HEK293 (cell line): ENCODE measurements around the gene C1QTNF4.
"Not testable (repeated sequence)": the region's sequence is repeated elsewhere in the genome, so short reads cannot be mapped to it uniquely, and the experiment has no call there.

Source experiments
- CTCF ChIA-PET: fragments of 350-600 bp; formaldehyde crosslinking; extraction: SDS; loops from one replicate; lab custom pipeline; 2021; ENCODE audit warnings: antibody characterized with exemption; lab: Yijun Ruan, JAX
- POLR2A ChIA-PET: fragments of 300-600 bp; formaldehyde crosslinking; extraction: SDS; loops from one replicate; lab custom pipeline; 2020; ENCODE audit warnings: antibody characterized with exemption, inconsistent platforms; lab: Yijun Ruan, JAX
- H3K27ac ChIP-seq: fragments of 200-500 bp; sonication (Bioruptor generic); 2 replicates; pipeline ENCODE4 v1.5.1; 2014; ENCODE audit warnings: low read depth, low read length, control low read depth, inconsistent platforms; ENCODE audit errors: extremely low read depth
- H3K36me3 ChIP-seq, 2 experiments: fragments of 200-500 bp in 1 of 2; sonication (Bioruptor generic) in 1 of 2; 1 replicate in 1 of 2; 2 replicates in 1 of 2; pipeline ENCODE4 v1.5.1; 2014 to 2017; ENCODE audit warnings: inconsistent platforms in 2 of 2, low read length in 2 of 2; ENCODE audit not compliant: control insufficient read depth in 2 of 2, insufficient read depth in 1 of 2
- H3K4me1 ChIP-seq: fragments of 200-500 bp; sonication (Bioruptor generic); 2 replicates; pipeline ENCODE4 v1.5.1; 2014; ENCODE audit warnings: mild to moderate bottlenecking, low read length, inconsistent platforms; ENCODE audit not compliant: control insufficient read depth, insufficient read depth
- H3K4me3 ChIP-seq: 2 replicates; pipeline ENCODE4 v1.5.1; 2011; ENCODE audit warnings: low read depth, mild to moderate bottlenecking, control low read depth, low read length, moderate library complexity
- H3K9me3 ChIP-seq: fragments of 200-500 bp; sonication (Bioruptor generic); 2 replicates; pipeline ENCODE4 v1.5.1; 2014; ENCODE audit warnings: low read depth, low read length, inconsistent platforms; ENCODE audit not compliant: control insufficient read depth, insufficient read depth
- GLI4 ChIP-seq: fragments of 450-650 bp; formaldehyde crosslinking; IDR thresholded peaks from 2 replicates; pipeline ENCODE4 v1.5.1; 2016; ENCODE audit warnings: missing biosample characterization, missing genetic modification characterization
- KLF1 ChIP-seq: fragments of 450-650 bp; formaldehyde crosslinking; IDR thresholded peaks from 2 replicates; pipeline ENCODE4 v1.5.1; 2016; ENCODE audit warnings: missing biosample characterization, missing genetic modification characterization
- KLF9 ChIP-seq: fragments of 450-650 bp; formaldehyde crosslinking; IDR thresholded peaks from 2 replicates; pipeline ENCODE4 v1.5.1; 2016; ENCODE audit warnings: missing biosample characterization, missing genetic modification characterization, low read depth
- MYNN ChIP-seq: fragments of 450-650 bp; formaldehyde crosslinking; IDR thresholded peaks from 2 replicates; pipeline ENCODE4 v1.5.1; 2016; ENCODE audit warnings: missing biosample characterization, missing genetic modification characterization, borderline replicate concordance
- RBAK ChIP-seq: fragments of 450-650 bp; formaldehyde crosslinking; IDR thresholded peaks from 2 replicates; pipeline ENCODE4 v1.5.1; 2016; ENCODE audit warnings: missing biosample characterization, missing genetic modification characterization
- SALL2 ChIP-seq: fragments of 450-650 bp; formaldehyde crosslinking; IDR thresholded peaks from 2 replicates; pipeline ENCODE4 v1.5.0; 2017; ENCODE audit warnings: missing biosample characterization, mild to moderate bottlenecking, missing genetic modification characterization, borderline replicate concordance
- ZBTB8A ChIP-seq: fragments of 450-650 bp; formaldehyde crosslinking; IDR thresholded peaks from 2 replicates; pipeline ENCODE4 v1.5.1; 2016; ENCODE audit warnings: missing biosample characterization, missing genetic modification characterization
- ZNF146 ChIP-seq: fragments of 450-650 bp; formaldehyde crosslinking; IDR thresholded peaks from 2 replicates; pipeline ENCODE4 v1.5.1; 2016; ENCODE audit warnings: missing biosample characterization, missing genetic modification characterization
- ZNF175 ChIP-seq: fragments of 450-650 bp; formaldehyde crosslinking; IDR thresholded peaks from 2 replicates; pipeline ENCODE4 v1.5.1; 2016; ENCODE audit warnings: missing biosample characterization, missing genetic modification characterization
- ZNF221 ChIP-seq: fragments of 450-650 bp; formaldehyde crosslinking; IDR thresholded peaks from 2 replicates; pipeline ENCODE4 v1.5.1; 2017; ENCODE audit warnings: missing biosample characterization, missing genetic modification characterization, borderline replicate concordance
- ZNF239 ChIP-seq: fragments of 450-650 bp; formaldehyde crosslinking; IDR thresholded peaks from 2 replicates; pipeline ENCODE4 v1.5.1; 2016; ENCODE audit warnings: missing biosample characterization, missing genetic modification characterization
- ZNF473 ChIP-seq: fragments of 450-650 bp; formaldehyde crosslinking; IDR thresholded peaks from 2 replicates; pipeline ENCODE4 v1.5.1; 2017; ENCODE audit warnings: missing biosample characterization, missing genetic modification characterization
- ZNF548 ChIP-seq: fragments of 450-650 bp; formaldehyde crosslinking; IDR thresholded peaks from 2 replicates; pipeline ENCODE4 v1.5.1; 2016; ENCODE audit warnings: missing biosample characterization, missing genetic modification characterization
- ZNF785 ChIP-seq: fragments of 450-650 bp; formaldehyde crosslinking; IDR thresholded peaks from 2 replicates; pipeline ENCODE4 v1.5.1; 2016; ENCODE audit warnings: missing biosample characterization, missing genetic modification characterization
- ZNF791 ChIP-seq: fragments of 450-650 bp; formaldehyde crosslinking; IDR thresholded peaks from 2 replicates; pipeline ENCODE4 v1.5.1; 2016; ENCODE audit warnings: missing biosample characterization, missing genetic modification characterization
- ZNF843 ChIP-seq: fragments of 450-650 bp; formaldehyde crosslinking; IDR thresholded peaks from 2 replicates; pipeline ENCODE4 v1.5.1; 2016; ENCODE audit warnings: missing biosample characterization, missing genetic modification characterization
- TF ChIP-seq, protein P1 (sequence below): fragments of 450-650 bp; formaldehyde crosslinking; IDR thresholded peaks from 2 replicates; pipeline ENCODE4 v1.5.1; 2016; ENCODE audit warnings: missing biosample characterization, missing genetic modification characterization
- TF ChIP-seq, protein P2 (sequence below): fragments of 450-650 bp; formaldehyde crosslinking; IDR thresholded peaks from 2 replicates; pipeline ENCODE4 v1.5.1; 2016; ENCODE audit warnings: missing biosample characterization, missing genetic modification characterization
- TF ChIP-seq, protein P3 (sequence below): fragments of 450-650 bp; formaldehyde crosslinking; IDR thresholded peaks from 2 replicates; pipeline ENCODE4 v1.5.1; 2016; ENCODE audit warnings: missing biosample characterization, missing genetic modification characterization
- TF ChIP-seq, protein P4 (sequence below): fragments of 450-650 bp; formaldehyde crosslinking; IDR thresholded peaks from 2 replicates; pipeline ENCODE4 v1.5.1; 2017; ENCODE audit warnings: missing biosample characterization, missing genetic modification characterization

The C1QTNF4 gene

DNA sequence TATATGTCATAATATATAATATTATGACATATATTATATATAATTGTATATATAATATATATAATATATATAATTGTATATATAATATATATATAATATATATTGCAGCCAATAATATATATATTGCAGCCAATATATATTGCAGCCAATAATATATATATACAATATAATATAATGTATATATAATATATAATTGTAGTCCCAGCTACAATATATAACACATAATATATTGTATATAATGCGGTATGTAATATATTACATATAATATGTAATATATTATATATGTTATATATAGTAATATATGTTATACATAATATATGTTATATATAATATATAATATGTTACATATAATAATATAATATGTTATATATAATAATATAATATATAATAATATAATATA is 35.5 kb downstream of the C1QTNF4 start:
- ChIA-PET CTCF (interaction anchor here (0.6 kb wide), 1 partner anchor 54 kb away, joined by 4 read pairs; no protein-coding TSS in a partner anchor), POLR2A (no interaction called here)
- H3K4me1 ChIP-seq = no peaks in the 10 kb centered on the region

DNA sequence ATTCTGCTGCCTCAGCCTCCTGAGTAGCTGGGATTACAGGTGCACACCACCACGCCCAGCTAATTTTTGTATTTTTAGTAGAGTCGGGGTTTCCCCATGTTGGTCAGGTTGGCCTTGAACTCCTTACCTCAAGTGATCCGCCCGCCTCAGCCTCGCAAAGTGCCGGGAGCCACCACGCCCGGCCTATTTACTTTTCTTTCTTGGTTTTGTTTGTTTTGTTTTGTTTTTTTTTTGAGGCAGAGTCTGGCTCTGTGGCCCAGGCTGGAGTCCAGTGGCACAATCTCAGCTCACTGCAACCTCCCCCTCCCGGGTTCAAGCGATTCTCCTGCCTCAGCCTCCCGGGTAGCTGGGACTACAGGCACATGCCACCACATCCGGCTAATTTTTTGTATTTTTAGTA is 37.2 kb downstream of the C1QTNF4 start:
- H3K4me3 ChIP-seq, H3K4me1 ChIP-seq, H3K9me3 ChIP-seq, H3K36me3 ChIP-seq, H3K27ac ChIP-seq: not testable (repeated sequence)
- TF ChIP-seq KLF1 (tag by site-specific recombination) = peak; percentile 66
- ChIA-PET CTCF (interaction anchor here (0.6 kb wide), 1 partner anchor 12 kb away, joined by 4 read pairs; no protein-coding TSS in a partner anchor), POLR2A (interaction anchor here (0.6 kb wide), 1 partner anchor 13 kb away, joined by 7 read pairs; no protein-coding TSS in a partner anchor)

More for the DNA sequence above, 35.5 kb downstream of the C1QTNF4 start:
- no peaks in the 10 kb centered on the region for H3K9me3 ChIP-seq
- H3K36me3 ChIP-seq = no peaks in the 10 kb centered on the region; a peak in 1 of 3 replicates
- H3K27ac ChIP-seq = no peak overlapping the region
- TF ChIP-seq ZNF146 (tag by site-specific recombination) (no peak), MYNN (tag by site-specific recombination) (no peak), ZNF791 (tag by site-specific recombination) (no peak), RBAK (tag by site-specific recombination) (no peak)
- TF ChIP-seq, protein P1, sequence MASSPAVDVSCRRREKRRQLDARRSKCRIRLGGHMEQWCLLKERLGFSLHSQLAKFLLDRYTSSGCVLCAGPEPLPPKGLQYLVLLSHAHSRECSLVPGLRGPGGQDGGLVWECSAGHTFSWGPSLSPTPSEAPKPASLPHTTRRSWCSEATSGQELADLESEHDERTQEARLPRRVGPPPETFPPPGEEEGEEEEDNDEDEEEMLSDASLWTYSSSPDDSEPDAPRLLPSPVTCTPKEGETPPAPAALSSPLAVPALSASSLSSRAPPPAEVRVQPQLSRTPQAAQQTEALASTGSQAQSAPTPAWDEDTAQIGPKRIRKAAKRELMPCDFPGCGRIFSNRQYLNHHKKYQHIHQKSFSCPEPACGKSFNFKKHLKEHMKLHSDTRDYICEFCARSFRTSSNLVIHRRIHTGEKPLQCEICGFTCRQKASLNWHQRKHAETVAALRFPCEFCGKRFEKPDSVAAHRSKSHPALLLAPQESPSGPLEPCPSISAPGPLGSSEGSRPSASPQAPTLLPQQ (tag by site-specific recombination) = no peak
- TF ChIP-seq, protein P2, sequence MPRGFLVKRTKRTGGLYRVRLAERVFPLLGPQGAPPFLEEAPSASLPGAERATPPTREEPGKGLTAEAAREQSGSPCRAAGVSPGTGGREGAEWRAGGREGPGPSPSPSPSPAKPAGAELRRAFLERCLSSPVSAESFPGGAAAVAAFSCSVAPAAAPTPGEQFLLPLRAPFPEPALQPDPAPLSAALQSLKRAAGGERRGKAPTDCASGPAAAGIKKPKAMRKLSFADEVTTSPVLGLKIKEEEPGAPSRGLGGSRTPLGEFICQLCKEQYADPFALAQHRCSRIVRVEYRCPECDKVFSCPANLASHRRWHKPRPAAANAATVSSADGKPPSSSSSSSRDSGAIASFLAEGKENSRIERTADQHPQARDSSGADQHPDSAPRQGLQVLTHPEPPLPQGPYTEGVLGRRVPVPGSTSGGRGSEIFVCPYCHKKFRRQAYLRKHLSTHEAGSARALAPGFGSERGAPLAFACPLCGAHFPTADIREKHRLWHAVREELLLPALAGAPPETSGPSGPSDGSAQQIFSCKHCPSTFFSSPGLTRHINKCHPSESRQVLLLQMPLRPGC (tag by site-specific recombination) = no peak
- TF ChIP-seq, all 188 proteins: peak for 0
- H3K4me3 ChIP-seq = no peak overlapping the region

DNA sequence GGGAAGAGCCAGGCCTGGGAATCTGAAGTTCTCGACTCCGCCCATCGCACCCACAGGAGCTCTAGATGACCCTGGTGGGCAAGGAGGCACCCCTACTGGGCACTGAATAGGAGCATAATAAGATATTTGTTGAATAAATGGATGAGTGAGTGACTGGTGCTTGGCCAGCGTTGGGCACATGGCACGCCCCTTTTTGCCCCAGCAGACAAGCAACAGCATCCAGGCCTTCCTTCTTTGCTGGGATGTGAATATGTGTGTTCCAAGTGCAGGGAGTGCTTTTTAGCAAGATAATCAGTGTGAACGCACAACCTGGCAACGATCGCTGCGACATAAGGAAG is 40.8 kb downstream of the C1QTNF4 start:
- ChIA-PET POLR2A (interaction anchor here (0.6 to 2.1 kb wide), 5 partner anchors 11 to 24 kb away, joined by 3 to 14 read pairs (median 3); partner anchors contain the start of gene PTPMT1), CTCF (interaction anchor here (0.5 to 2.0 kb wide), 18 partner anchors 9 to 743 kb away, joined by 3 to 16 read pairs (median 4); partner anchors contain the start of genes KBTBD4, NDUFS3 and PTPMT1)
- Histone ChIP-seq H3K4me3 (peak overlapping the region; percentile 99), H3K4me1 (no peaks in the 10 kb centered on the region), H3K36me3 (peaks cover 0 to 18% of the 10 kb centered on the region in 2 experiments; a peak in 2 of 3 replicates), H3K9me3 (no peaks in the 10 kb centered on the region), H3K27ac (no peak overlapping the region; the same call in 1 of the 2 replicates)
- TF ChIP-seq, protein P3, sequence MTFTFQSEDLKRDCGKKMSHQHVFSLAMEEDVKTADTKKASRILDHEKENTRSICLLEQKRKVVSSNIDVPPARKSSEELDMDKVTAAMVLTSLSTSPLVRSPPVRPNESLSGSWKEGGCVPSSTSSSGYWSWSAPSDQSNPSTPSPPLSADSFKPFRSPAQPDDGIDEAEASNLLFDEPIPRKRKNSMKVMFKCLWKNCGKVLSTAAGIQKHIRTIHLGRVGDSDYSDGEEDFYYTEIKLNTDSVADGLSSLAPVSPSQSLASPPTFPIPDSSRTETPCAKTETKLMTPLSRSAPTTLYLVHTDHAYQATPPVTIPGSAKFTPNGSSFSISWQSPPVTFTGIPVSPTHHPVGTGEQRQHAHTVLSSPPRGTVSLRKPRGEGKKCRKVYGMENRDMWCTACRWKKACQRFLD = no peak
- TF ChIP-seq ZNF239 (tag by site-specific recombination) (no peak), ZNF473 (no peak), GLI4 (tag by site-specific recombination) (no peak), KLF9 (tag by site-specific recombination) (peak; percentile 72; the same call in 1 of the 2 replicates), SALL2 (tag by site-specific recombination) (no peak), ZNF221 (tag by site-specific recombination) (no peak), ZBTB8A (tag by site-specific recombination) (peak; percentile 39; the same call in 1 of the 2 replicates), ZNF843 (tag by site-specific recombination) (no peak), ZNF175 (tag by site-specific recombination) (no peak), ZNF785 (tag by site-specific recombination) (no peak), ZNF548 (tag by site-specific recombination) (no peak), ZNF146 (tag by site-specific recombination) (no peak)
- TF ChIP-seq, protein P4, sequence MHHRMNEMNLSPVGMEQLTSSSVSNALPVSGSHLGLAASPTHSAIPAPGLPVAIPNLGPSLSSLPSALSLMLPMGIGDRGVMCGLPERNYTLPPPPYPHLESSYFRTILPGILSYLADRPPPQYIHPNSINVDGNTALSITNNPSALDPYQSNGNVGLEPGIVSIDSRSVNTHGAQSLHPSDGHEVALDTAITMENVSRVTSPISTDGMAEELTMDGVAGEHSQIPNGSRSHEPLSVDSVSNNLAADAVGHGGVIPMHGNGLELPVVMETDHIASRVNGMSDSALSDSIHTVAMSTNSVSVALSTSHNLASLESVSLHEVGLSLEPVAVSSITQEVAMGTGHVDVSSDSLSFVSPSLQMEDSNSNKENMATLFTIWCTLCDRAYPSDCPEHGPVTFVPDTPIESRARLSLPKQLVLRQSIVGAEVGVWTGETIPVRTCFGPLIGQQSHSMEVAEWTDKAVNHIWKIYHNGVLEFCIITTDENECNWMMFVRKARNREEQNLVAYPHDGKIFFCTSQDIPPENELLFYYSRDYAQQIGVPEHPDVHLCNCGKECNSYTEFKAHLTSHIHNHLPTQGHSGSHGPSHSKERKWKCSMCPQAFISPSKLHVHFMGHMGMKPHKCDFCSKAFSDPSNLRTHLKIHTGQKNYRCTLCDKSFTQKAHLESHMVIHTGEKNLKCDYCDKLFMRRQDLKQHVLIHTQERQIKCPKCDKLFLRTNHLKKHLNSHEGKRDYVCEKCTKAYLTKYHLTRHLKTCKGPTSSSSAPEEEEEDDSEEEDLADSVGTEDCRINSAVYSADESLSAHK (tag by site-specific recombination) = no peak
- TF ChIP-seq, protein P2 (tag by site-specific recombination) = no peak
